Measurements from ENCODE around the gene LTB4R. TPM values are rescaled to one million over a fixed set of nuclear protein-coding genes. Genes with fewer than 3 reads are reported as not detected.

LTB4R gene
- total RNA-seq, 1 experiment from 2014 or later, result 9.4 TPM

DNA sequence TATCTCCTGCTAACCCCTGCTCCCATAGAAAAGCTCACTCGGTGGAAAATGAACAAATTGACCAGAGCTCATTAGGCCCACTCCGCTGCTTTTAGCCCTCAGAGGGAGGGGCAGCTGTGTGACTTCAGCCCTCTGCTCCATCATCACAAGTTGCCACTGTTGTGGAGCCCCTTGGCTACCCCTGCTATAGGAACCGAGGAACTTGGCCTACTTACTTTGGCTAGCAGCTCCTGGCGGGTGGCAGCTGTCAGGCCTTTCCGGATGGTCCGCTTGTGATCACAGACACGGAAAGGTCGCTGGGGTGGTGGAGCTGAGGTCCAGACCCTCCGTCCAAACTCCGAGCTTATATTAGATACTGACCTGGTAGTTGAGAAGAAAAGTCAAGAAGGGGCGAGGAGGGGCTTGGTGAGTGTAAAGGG is 4.1 kb upstream of the LTB4R start:
- Mint-ChIP-seq H3K4me1 (peaks cover 15% of the 10 kb centered on the region), H3K27me3 (ENCODE audit: low read depth) (peaks cover 8% of the 10 kb centered on the region), H3K27ac (peak overlapping the region; percentile 49; the same call in 1 of the 2 replicates), H3K9me3 (no peaks in the 10 kb centered on the region), H3K36me3 (peaks cover 47% of the 10 kb centered on the region), H3K4me3 (no peak overlapping the region)
- ChIA-PET CTCF (interaction anchor here (0.9 to 6.8 kb wide), 20 partner anchors 9 to 135 kb away, joined by 3 to 97 read pairs (median 10); partner anchors contain the start of genes ADCY4, CBLN3, DHRS1 and KHNYN), POLR2A (interaction anchor here (0.7 to 1.7 kb wide), 2 partner anchors 65 to 146 kb away, joined by 3 to 8 read pairs; partner anchors contain the start of gene TINF2)
- TF ChIP-seq ZNF121 (CRISPR knock-in tag; IDR thresholded peaks at IDR 0.05) (no peak), HMGA2 (CRISPR knock-in tag; IDR thresholded peaks at IDR 0.05) (no peak), ZNF396 (CRISPR knock-in tag; IDR thresholded peaks at IDR 0.05; ENCODE audit: borderline replicate concordance) (no peak), MXD4 (CRISPR knock-in tag; IDR thresholded peaks at IDR 0.05; ENCODE audit: borderline replicate concordance) (no peak), RELA (CRISPR knock-in tag; IDR thresholded peaks at IDR 0.05; ENCODE audit: borderline replicate concordance) (no peak), CBFB (CRISPR knock-in tag; IDR thresholded peaks at IDR 0.05; ENCODE audit: low read depth) (no peak), FOXP1 (CRISPR knock-in tag; IDR thresholded peaks at IDR 0.05; ENCODE audit: borderline replicate concordance) (no peak), SP1 (CRISPR knock-in tag; conservative IDR thresholded peaks at IDR 0.05) (no peak), GTF2I (CRISPR knock-in tag; conservative IDR thresholded peaks at IDR 0.05) (no peak), JAZF1 (CRISPR knock-in tag; IDR thresholded peaks at IDR 0.05) (no peak), ZNF219 (CRISPR knock-in tag; IDR thresholded peaks at IDR 0.05; ENCODE audit: borderline replicate concordance) (no peak), EMX1 (CRISPR knock-in tag; IDR thresholded peaks at IDR 0.05) (no peak)
- TF ChIP-seq, protein P1, sequence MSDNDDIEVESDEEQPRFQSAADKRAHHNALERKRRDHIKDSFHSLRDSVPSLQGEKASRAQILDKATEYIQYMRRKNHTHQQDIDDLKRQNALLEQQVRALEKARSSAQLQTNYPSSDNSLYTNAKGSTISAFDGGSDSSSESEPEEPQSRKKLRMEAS (CRISPR knock-in tag; IDR thresholded peaks at IDR 0.05), result no peak
- TF ChIP-seq, protein P2, sequence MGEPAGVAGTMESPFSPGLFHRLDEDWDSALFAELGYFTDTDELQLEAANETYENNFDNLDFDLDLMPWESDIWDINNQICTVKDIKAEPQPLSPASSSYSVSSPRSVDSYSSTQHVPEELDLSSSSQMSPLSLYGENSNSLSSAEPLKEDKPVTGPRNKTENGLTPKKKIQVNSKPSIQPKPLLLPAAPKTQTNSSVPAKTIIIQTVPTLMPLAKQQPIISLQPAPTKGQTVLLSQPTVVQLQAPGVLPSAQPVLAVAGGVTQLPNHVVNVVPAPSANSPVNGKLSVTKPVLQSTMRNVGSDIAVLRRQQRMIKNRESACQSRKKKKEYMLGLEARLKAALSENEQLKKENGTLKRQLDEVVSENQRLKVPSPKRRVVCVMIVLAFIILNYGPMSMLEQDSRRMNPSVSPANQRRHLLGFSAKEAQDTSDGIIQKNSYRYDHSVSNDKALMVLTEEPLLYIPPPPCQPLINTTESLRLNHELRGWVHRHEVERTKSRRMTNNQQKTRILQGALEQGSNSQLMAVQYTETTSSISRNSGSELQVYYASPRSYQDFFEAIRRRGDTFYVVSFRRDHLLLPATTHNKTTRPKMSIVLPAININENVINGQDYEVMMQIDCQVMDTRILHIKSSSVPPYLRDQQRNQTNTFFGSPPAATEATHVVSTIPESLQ (CRISPR knock-in tag; IDR thresholded peaks at IDR 0.05), result no peak
- TF ChIP-seq, protein P3, sequence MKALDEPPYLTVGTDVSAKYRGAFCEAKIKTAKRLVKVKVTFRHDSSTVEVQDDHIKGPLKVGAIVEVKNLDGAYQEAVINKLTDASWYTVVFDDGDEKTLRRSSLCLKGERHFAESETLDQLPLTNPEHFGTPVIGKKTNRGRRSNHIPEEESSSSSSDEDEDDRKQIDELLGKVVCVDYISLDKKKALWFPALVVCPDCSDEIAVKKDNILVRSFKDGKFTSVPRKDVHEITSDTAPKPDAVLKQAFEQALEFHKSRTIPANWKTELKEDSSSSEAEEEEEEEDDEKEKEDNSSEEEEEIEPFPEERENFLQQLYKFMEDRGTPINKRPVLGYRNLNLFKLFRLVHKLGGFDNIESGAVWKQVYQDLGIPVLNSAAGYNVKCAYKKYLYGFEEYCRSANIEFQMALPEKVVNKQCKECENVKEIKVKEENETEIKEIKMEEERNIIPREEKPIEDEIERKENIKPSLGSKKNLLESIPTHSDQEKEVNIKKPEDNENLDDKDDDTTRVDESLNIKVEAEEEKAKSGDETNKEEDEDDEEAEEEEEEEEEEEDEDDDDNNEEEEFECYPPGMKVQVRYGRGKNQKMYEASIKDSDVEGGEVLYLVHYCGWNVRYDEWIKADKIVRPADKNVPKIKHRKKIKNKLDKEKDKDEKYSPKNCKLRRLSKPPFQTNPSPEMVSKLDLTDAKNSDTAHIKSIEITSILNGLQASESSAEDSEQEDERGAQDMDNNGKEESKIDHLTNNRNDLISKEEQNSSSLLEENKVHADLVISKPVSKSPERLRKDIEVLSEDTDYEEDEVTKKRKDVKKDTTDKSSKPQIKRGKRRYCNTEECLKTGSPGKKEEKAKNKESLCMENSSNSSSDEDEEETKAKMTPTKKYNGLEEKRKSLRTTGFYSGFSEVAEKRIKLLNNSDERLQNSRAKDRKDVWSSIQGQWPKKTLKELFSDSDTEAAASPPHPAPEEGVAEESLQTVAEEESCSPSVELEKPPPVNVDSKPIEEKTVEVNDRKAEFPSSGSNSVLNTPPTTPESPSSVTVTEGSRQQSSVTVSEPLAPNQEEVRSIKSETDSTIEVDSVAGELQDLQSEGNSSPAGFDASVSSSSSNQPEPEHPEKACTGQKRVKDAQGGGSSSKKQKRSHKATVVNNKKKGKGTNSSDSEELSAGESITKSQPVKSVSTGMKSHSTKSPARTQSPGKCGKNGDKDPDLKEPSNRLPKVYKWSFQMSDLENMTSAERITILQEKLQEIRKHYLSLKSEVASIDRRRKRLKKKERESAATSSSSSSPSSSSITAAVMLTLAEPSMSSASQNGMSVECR (CRISPR knock-in tag; IDR thresholded peaks at IDR 0.05; ENCODE audit: borderline replicate concordance), result no peak
- TF ChIP-seq, protein P4, sequence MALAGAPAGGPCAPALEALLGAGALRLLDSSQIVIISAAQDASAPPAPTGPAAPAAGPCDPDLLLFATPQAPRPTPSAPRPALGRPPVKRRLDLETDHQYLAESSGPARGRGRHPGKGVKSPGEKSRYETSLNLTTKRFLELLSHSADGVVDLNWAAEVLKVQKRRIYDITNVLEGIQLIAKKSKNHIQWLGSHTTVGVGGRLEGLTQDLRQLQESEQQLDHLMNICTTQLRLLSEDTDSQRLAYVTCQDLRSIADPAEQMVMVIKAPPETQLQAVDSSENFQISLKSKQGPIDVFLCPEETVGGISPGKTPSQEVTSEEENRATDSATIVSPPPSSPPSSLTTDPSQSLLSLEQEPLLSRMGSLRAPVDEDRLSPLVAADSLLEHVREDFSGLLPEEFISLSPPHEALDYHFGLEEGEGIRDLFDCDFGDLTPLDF (CRISPR knock-in tag; IDR thresholded peaks at IDR 0.05), result no peak
- TF ChIP-seq, protein P5, sequence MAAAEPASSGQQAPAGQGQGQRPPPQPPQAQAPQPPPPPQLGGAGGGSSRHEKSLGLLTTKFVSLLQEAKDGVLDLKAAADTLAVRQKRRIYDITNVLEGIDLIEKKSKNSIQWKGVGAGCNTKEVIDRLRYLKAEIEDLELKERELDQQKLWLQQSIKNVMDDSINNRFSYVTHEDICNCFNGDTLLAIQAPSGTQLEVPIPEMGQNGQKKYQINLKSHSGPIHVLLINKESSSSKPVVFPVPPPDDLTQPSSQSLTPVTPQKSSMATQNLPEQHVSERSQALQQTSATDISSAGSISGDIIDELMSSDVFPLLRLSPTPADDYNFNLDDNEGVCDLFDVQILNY (CRISPR knock-in tag; IDR thresholded peaks at IDR 0.05), result no peak
- TF ChIP-seq, protein P6, sequence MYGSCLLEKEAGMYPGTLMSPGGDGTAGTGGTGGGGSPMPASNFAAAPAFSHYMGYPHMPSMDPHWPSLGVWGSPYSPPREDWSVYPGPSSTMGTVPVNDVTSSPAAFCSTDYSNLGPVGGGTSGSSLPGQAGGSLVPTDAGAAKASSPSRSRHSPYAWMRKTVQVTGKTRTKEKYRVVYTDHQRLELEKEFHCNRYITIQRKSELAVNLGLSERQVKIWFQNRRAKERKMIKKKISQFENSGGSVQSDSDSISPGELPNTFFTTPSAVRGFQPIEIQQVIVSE (CRISPR knock-in tag; IDR thresholded peaks at IDR 0.05; ENCODE audit: borderline replicate concordance), result no peak
- TF ChIP-seq, protein P7, sequence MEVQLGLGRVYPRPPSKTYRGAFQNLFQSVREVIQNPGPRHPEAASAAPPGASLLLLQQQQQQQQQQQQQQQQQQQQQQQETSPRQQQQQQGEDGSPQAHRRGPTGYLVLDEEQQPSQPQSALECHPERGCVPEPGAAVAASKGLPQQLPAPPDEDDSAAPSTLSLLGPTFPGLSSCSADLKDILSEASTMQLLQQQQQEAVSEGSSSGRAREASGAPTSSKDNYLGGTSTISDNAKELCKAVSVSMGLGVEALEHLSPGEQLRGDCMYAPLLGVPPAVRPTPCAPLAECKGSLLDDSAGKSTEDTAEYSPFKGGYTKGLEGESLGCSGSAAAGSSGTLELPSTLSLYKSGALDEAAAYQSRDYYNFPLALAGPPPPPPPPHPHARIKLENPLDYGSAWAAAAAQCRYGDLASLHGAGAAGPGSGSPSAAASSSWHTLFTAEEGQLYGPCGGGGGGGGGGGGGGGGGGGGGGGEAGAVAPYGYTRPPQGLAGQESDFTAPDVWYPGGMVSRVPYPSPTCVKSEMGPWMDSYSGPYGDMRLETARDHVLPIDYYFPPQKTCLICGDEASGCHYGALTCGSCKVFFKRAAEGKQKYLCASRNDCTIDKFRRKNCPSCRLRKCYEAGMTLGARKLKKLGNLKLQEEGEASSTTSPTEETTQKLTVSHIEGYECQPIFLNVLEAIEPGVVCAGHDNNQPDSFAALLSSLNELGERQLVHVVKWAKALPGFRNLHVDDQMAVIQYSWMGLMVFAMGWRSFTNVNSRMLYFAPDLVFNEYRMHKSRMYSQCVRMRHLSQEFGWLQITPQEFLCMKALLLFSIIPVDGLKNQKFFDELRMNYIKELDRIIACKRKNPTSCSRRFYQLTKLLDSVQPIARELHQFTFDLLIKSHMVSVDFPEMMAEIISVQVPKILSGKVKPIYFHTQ (CRISPR knock-in tag; IDR thresholded peaks at IDR 0.05), result no peak
- DNase-seq (ENCODE audit: low spot score) (no peak), ATAC-seq (no peak)

Data from WTC11 (cell line).